Astrocyte of the spinal cord (primary cell): ENCODE results near the gene MRPL32.

Source experiments
- DNase-seq: peaks from one replicate; pipeline ENCODE4 v3.0.0; 2011; ENCODE audit warnings: low read depth, low spot score
- H3K4me3 ChIP-seq: 2 replicates; pipeline ENCODE4 v1.5.1; 2011; ENCODE audit warnings: low read depth, mild to moderate bottlenecking, low read length, moderate library complexity
- CTCF ChIP-seq: IDR thresholded peaks from 2 replicates; pipeline ENCODE4 v1.5.1; 2012; ENCODE audit warnings: low read depth, mild to moderate bottlenecking, low read length, inconsistent platforms
- in situ Hi-C: cut with HindIII; loops from 2 replicates; pipeline ENCODE4 v1.10.0; 2017; ENCODE audit warnings: low sequenced_read_pairs

The MRPL32 gene

GRCh38 chr7:42932811-42933591, 825 bp downstream of the MRPL32 start:
- DNase-seq, result peak; percentile 47
- in situ Hi-C loops, result no loop called here
- H3K4me3 ChIP-seq, result peak overlapping the region; percentile 96
- no peak for TF ChIP-seq CTCF

- in situ Hi-C loops, result no loop called here
- no peak overlapping the region for H3K4me3 ChIP-seq
- TF ChIP-seq CTCF, result no peak
- no peak for DNase-seq
These were observed 2.1 kb downstream of the MRPL32 start for GRCh38 chr7:42934291-42934690.

- H3K4me3 ChIP-seq, result no peak overlapping the region
- in situ Hi-C loops, result no loop called here
- no peak for TF ChIP-seq CTCF
- DNase-seq, result no peak
These were observed 3.7 kb downstream of the MRPL32 start for GRCh38 chr7:42935861-42936260.

GRCh38 chr7:42939457-42940240, 7.5 kb downstream of the MRPL32 start:
- in situ Hi-C loops, result no loop called here
- TF ChIP-seq CTCF, result no peak
- H3K4me3 ChIP-seq, result no peak overlapping the region
- DNase-seq, result no peak

GRCh38 chr7:42940985-42941847, 9.0 kb downstream of the MRPL32 start:
- in situ Hi-C loops, result no loop called here
- TF ChIP-seq CTCF, result peak; percentile 88
- no peak overlapping the region for H3K4me3 ChIP-seq
- DNase-seq, result peak; percentile 81

GRCh38 chr7:42945821-42946626, 13.8 kb downstream of the MRPL32 start:
- in situ Hi-C loops, result no loop called here
- H3K4me3 ChIP-seq, result no peak overlapping the region
- no peak for TF ChIP-seq CTCF
- DNase-seq, result no peak
